AG20443 (cell line): ENCODE results near the gene PSEN2.
"Not testable (repeated sequence)": the region's sequence is repeated elsewhere in the genome, so short reads cannot be mapped to it uniquely, and the experiment has no call there.

ENCODE experiments used
- DNase-seq: peaks from one replicate; pipeline ENCODE4 v3.0.0; 2012; ENCODE audit warnings: low spot score, mixed read lengths

Gene PSEN2

GRCh38 chr1:226916497-226916896 is 46.1 kb downstream of the PSEN2 start:
- no peak for DNase-seq

DNA sequence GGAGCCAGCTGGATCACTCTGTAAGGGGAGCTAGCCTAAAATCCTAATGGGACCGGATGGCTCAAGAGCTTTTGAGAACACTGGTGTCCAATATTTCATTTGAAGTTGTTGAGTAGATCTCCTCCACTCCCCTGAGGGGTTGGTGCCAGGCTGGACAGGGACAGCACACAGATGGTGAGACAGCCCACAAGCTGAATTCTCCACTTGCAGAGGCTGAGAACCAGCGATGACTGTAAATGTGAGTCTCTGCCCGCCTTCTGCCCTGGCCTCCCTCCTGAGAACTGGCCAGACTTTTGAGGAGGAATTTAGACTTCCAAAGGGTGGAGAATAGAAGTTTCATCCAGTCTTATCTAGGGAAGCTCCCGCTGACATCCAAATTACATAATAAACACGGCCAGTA is 49.2 kb downstream of the PSEN2 start:
- DNase-seq = no peak

GRCh38 chr1:226919995-226920394 is 49.6 kb downstream of the PSEN2 start:
- DNase-seq = no peak

- DNase-seq = no peak
These were observed 50.1 kb downstream of the PSEN2 start for GRCh38 chr1:226920446-226920894.

DNA sequence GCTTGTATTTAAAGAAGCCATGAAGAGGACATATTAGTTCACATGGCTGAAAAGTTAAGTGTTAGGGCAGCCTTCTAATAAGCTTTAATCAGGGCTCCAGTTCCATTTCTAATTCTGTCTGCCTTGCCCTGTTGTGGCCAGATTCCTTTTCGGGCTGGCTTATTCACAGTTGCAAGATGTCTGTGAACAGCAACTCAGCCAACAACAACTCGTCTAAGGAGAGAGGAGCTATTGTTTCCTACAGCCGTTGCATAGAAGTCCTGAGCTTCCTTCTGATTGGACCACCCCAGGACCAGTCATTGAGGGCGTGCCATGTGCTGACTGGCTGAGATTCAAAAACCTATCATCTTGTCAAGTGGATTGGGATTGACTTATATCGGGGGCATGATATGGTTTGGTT is 51.1 kb downstream of the PSEN2 start:
- DNase-seq = no peak

DNA sequence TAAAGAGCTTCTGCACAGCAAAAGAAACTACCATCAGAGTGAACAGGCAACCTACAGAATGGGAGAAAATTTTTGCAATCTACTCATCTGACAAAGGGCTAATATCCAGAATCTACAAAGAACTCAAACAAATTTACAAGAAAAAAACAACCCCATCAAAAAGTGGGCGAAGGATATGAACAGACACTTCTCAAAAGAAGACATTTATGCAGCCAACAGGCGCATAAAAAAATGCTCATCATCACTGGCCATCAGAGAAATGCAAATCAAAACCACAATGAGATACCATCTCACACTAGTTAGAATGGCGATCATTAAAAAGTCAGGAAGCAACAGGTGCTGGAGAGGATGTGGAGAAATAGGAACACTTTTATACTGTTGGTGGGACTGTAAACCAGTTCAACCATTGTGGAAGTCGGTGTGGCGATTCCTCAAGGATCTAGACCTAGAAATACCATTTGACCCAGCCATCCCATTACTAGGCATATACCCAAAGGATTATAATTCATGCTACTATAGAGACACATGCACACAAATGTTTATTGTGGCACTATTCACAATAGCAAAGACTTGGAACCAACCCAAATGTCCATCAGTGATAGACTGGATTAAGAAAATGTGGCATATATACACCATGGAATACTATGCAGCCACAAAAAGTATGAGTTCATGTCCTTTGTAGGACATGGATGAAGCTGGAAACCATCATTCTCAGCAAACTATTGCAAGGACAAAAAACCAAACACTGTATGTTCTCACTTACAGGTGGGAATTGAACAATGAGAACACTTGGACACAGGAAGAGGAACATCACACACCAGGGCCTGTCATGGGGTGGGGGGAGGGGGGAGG is 59.1 kb downstream of the PSEN2 start:
- not testable (repeated sequence) for DNase-seq

- DNase-seq = no peak
These were observed 64.2 kb downstream of the PSEN2 start for GRCh38 chr1:226934483-226935237.

DNA sequence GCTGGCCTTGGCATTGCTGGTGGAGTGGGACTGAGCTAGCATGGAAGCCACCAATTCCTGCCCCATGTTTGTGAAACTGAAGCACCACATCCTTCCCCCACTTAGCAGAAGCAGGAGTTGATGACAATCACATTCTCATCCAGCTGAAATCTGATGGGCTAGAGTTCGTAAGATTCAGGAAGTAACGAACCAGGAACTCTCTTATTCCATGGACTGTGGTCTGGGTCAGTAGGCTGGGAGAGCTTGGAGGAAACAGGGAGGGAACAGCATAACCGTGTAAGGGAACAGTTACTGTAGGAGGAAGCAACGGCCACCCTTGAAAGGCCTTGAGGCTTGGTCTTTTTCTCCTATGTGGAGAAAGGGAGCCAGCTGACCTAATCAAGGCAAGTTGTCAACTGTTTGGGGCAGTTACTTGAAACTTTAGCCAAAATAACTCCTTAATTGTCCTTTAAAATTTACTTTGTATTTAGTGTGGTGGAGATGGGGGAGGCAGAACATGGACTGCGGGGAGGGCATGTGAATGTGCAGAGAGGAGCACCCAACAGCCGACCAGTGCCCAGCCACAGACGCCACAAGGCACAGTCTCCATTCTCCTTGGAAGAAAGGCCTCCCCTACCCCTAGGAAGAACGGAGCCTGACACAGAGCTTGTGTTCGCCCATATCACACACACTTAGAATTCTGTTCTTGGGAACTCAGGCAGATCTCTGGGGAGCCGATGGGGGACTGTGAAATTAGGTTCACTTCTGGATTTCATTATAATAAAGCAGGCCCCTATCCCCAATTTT is 67.7 kb downstream of the PSEN2 start:
- DNase-seq = no peak

- DNase-seq = no peak
These were observed 68.6 kb downstream of the PSEN2 start for GRCh38 chr1:226938903-226939437.

GRCh38 chr1:226939438-226940028 is 69.1 kb downstream of the PSEN2 start:
- peak; percentile 70 for DNase-seq

GRCh38 chr1:226940029-226940805 is 69.8 kb downstream of the PSEN2 start, which contains the start of gene COQ8A:
Gene COQ8A, plus strand, starts transcription at chr1:226940294. Its CDS starts 21,092 bp downstream, at chr1:226961386.
- DNase-seq = peak; percentile 98

- DNase-seq = no peak
These were observed 70.3 kb downstream of the PSEN2 start for GRCh38 chr1:226940806-226941067.

- no peak for DNase-seq
These were observed 72.0 kb downstream of the PSEN2 start for GRCh38 chr1:226942392-226942791.

DNA sequence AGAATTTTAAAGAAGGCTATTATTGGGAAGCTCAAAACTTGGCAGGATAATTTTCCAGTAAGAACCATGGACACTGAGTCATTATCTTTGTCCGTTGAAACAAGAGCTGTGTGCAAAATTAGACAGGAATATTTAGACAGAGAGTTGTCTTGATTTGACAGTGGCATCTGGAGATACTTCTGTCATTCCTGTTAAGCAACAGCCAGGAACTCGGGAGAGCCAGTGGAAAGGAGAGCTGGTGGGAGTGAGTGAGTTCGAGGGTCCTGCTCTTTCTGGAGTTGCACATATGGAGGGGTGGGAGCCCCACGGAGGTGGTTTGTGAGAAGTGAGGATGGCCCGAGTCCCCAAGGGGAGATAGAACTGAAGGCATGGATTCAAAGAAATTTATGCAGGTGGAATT is 72.7 kb downstream of the PSEN2 start:
- no peak for DNase-seq

- DNase-seq = no peak
These were observed 73.5 kb downstream of the PSEN2 start for GRCh38 chr1:226943927-226944326.

DNA sequence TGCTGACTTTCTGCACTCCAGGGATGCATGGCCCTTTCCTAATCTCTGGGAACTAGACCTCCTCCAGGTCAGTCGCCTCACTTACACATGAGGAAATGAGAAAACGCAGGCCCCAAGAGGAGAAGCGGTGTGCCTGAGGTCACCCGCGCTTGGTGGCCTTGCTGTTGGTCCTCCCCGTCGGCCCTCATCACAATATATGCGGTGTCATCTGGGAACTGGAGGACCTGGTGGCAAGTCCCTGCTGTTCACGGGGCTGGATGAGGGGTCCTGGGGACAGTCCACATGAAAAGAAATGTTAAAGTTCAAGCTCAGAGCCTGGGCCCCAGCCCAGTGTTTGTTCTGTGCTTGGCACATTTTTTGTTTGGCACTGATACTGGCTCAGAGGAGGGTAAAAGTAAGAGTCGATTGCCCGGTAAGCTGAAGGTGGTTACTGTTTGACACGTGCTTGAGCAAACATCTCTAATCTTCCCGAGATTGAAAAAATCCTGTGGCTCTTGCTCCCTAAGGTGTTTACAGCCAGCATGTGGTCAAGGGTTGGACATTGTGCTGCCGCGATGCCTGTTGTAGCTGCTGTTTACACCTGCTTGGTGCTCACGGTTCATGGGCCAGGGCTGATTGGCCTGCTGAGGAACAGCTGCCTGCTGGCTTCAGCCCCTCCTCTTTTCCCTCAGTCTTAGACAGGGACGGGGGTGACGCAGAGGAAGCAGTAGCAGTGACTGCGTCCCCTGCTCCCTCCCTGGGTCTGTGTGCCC is 74.9 kb downstream of the PSEN2 start:
- no peak for DNase-seq
